ENCODE data around the gene GREB1L. TPM values are rescaled to one million over a fixed set of nuclear protein-coding genes. Genes with fewer than 3 reads are reported as not detected.

Gene GREB1L
- total RNA-seq, 4 donors from 2014 or later = 5.1 to 17.8 (median 6.9) TPM

GRCh38 chr18:21262244-21262643, 20.2 kb downstream of the GREB1L start:
- no peak for TF ChIP-seq POLR2A (IDR thresholded peaks at IDR 0.05)
- TF ChIP-seq EP300 (IDR thresholded peaks at IDR 0.05) = no peak
- TF ChIP-seq CTCF (IDR thresholded peaks at IDR 0.05) = no peak
- no peaks in the 10 kb centered on the region for H3K9me3 ChIP-seq
- H3K36me3 ChIP-seq = no peaks in the 10 kb centered on the region
- no peak for DNase-seq (ENCODE audit: low spot score in 2 of 2)
- no peaks in the 10 kb centered on the region for H3K4me1 ChIP-seq
- no peak overlapping the region for H3K4me3 ChIP-seq
- no peak overlapping the region for H3K27ac ChIP-seq
- 42 to 46% methylated on average over 2 of the region's 2 CpGs for WGBS, 2 donors
- H3K27me3 ChIP-seq = no peaks in the 10 kb centered on the region

GRCh38 chr18:21262979-21263378, 20.9 kb downstream of the GREB1L start:
- Histone ChIP-seq H3K27me3 (no peaks in the 10 kb centered on the region), H3K36me3 (no peaks in the 10 kb centered on the region), H3K4me1 (no peaks in the 10 kb centered on the region), H3K27ac (no peak overlapping the region), H3K4me3 (no peak overlapping the region), H3K9me3 (no peaks in the 10 kb centered on the region)
- TF ChIP-seq CTCF (IDR thresholded peaks at IDR 0.05) (no peak), EP300 (IDR thresholded peaks at IDR 0.05) (no peak), POLR2A (IDR thresholded peaks at IDR 0.05) (no peak)
- DNase-seq (ENCODE audit: low spot score in 2 of 2) = no peak
- 45 to 50% methylated on average over 2 of the region's 2 CpGs for WGBS, 2 donors

GRCh38 chr18:21264651-21265050, 22.6 kb downstream of the GREB1L start:
- 11 to 15% methylated on average over 2 of the region's 2 CpGs for WGBS, 2 donors
- no peaks in the 10 kb centered on the region for H3K4me1 ChIP-seq
- no peaks in the 10 kb centered on the region for H3K27me3 ChIP-seq
- H3K9me3 ChIP-seq = no peaks in the 10 kb centered on the region
- no peak overlapping the region for H3K27ac ChIP-seq
- no peak for TF ChIP-seq CTCF (IDR thresholded peaks at IDR 0.05)
- TF ChIP-seq EP300 (IDR thresholded peaks at IDR 0.05) = no peak
- DNase-seq (ENCODE audit: low spot score in 2 of 2) = no peak
- no peak overlapping the region for H3K4me3 ChIP-seq
- H3K36me3 ChIP-seq = no peaks in the 10 kb centered on the region

GRCh38 chr18:21265971-21266673, 24.1 kb downstream of the GREB1L start:
- Histone ChIP-seq H3K4me1 (no peaks in the 10 kb centered on the region), H3K4me3 (no peak overlapping the region), H3K9me3 (no peaks in the 10 kb centered on the region), H3K27ac (no peak overlapping the region), H3K36me3 (no peaks in the 10 kb centered on the region), H3K27me3 (no peaks in the 10 kb centered on the region)
- DNase-seq (ENCODE audit: low spot score in 2 of 2) = no peak
- WGBS, 2 donors = 83 to 84% methylated on average over 3 of the region's 3 CpGs
- TF ChIP-seq EP300 (IDR thresholded peaks at IDR 0.05) (no peak), POLR2A (IDR thresholded peaks at IDR 0.05) (no peak), CTCF (IDR thresholded peaks at IDR 0.05) (no peak)

- H3K9me3 ChIP-seq = no peaks in the 10 kb centered on the region
- no peak overlapping the region for H3K4me3 ChIP-seq
- no peak for TF ChIP-seq CTCF (IDR thresholded peaks at IDR 0.05)
- TF ChIP-seq EP300 (IDR thresholded peaks at IDR 0.05) = no peak
- TF ChIP-seq POLR2A (IDR thresholded peaks at IDR 0.05) = no peak
- H3K4me1 ChIP-seq = no peaks in the 10 kb centered on the region
- no peak overlapping the region for H3K27ac ChIP-seq
- no peak for DNase-seq (ENCODE audit: low spot score in 2 of 2)
- WGBS, 2 donors = 78 to 88% methylated on average over 2 of the region's 2 CpGs
- H3K36me3 ChIP-seq = no peaks in the 10 kb centered on the region
- H3K27me3 ChIP-seq = no peaks in the 10 kb centered on the region
Measured at GRCh38 chr18:21267400-21267799, 25.4 kb downstream of the GREB1L start.

Data from tibial nerve (tissue), 4 donors.